Endodermal cell (in vitro differentiated cells): ENCODE data around the gene MRC2. TPM values are rescaled to one million over a fixed set of nuclear protein-coding genes. Genes with fewer than 3 reads are reported as not detected.

Experiments used
- DNase-seq: peaks from one replicate; pipeline ENCODE4 v3.0.0-alpha.2; 2017
- H3K27ac ChIP-seq: 2 replicates; pipeline ENCODE4 v1.5.1; 2013; ENCODE audit warnings: mild to moderate bottlenecking, low read depth, low read length, moderate library complexity
- H3K27me3 ChIP-seq: 2 replicates; pipeline ENCODE4 v1.6.1; 2013; ENCODE audit warnings: mild to moderate bottlenecking, low read length, moderate library complexity; ENCODE audit not compliant: insufficient read depth, control insufficient read depth, poor library complexity, severe bottlenecking
- H3K36me3 ChIP-seq: 2 replicates; pipeline ENCODE4 v1.7.0; 2013; ENCODE audit warnings: mild to moderate bottlenecking, low read length, moderate library complexity; ENCODE audit not compliant: control insufficient read depth, insufficient read depth
- H3K4me1 ChIP-seq: one replicate; pipeline ENCODE4 v1.7.0; 2013; ENCODE audit warnings: low read length; ENCODE audit not compliant: control insufficient read depth, insufficient read depth
- H3K4me3 ChIP-seq: 2 replicates; pipeline ENCODE4 v1.5.1; 2013; ENCODE audit warnings: mild to moderate bottlenecking, low read length, moderate library complexity
- H3K9ac ChIP-seq: 2 replicates; pipeline ENCODE4 v1.6.1; 2013; ENCODE audit warnings: mild to moderate bottlenecking, low read length, moderate library complexity; ENCODE audit not compliant: poor library complexity, severe bottlenecking; ENCODE audit errors: extremely low read depth
- H3K9me3 ChIP-seq: 2 replicates; pipeline ENCODE4 v1.6.1; 2013; ENCODE audit warnings: mild to moderate bottlenecking, low read length, moderate library complexity; ENCODE audit not compliant: control insufficient read depth
- H3K27ac Mint-ChIP-seq: 2 replicates; pipeline ENCODE4 v1.8.0; 2020; ENCODE audit warnings: mixed read lengths
- H3K27me3 Mint-ChIP-seq: 2 replicates; pipeline ENCODE4 v1.8.0; 2021; ENCODE audit warnings: mild to moderate bottlenecking, mixed read lengths; ENCODE audit not compliant: insufficient read depth
- H3K36me3 Mint-ChIP-seq: 2 replicates; pipeline ENCODE4 v1.8.0; 2020; ENCODE audit warnings: low read depth, mixed read lengths
- H3K4me1 Mint-ChIP-seq: 2 replicates; pipeline ENCODE4 v1.8.0; 2020; ENCODE audit warnings: mixed read lengths
- H3K4me3 Mint-ChIP-seq: 2 replicates; pipeline ENCODE4 v1.8.0; 2020; ENCODE audit warnings: mild to moderate bottlenecking, moderate library complexity, mixed read lengths
- H3K9me3 Mint-ChIP-seq: 2 replicates; pipeline ENCODE4 v1.8.0; 2020; ENCODE audit warnings: mild to moderate bottlenecking, mixed read lengths
- CTCF ChIP-seq: fragments of 200-600 bp; sonication (generic); conservative IDR thresholded peaks from 2 replicates; pipeline ENCODE4 v1.5.0; 2021; ENCODE audit warnings: antibody characterized with exemption, mild to moderate bottlenecking
- WGBS, 2 experiments: methylation state at CpG; one replicate each; pipeline versions ENCODE4 v1.1.5 to v1.1.7; 2013; ENCODE audit warnings: missing lambda C conversion rate in 2 of 2, mixed read lengths in 1 of 2; ENCODE audit not compliant: insufficient coverage in 1 of 2, insufficient read length in 1 of 2; 5-methylcytosine and 5-hydroxymethylcytosine counted together
- total RNA-seq, 2 donors: library from RNA; stranded (reverse); fragmentation: NEBNext Ultra II Directional in 1 of 2; extraction: Animal tissue kit (Norgen Biotek cat#: 25700) in 1 of 2; gene quantifications; 2 replicates in 1 of 2; 3 replicates in 1 of 2; pipeline ENCODE4 v1.2.1, GENCODE V29; 2021

MRC2 gene
- total RNA-seq, 2 donors from 2014 or later, result 103 to 165 TPM

GRCh38 chr17:62668091-62668804 lies 40.8 kb downstream of the MRC2 start:
- Histone ChIP-seq H3K9ac (no peak overlapping the region), H3K4me1 (no peaks in the 10 kb centered on the region), H3K27ac (no peak overlapping the region), H3K4me3 (no peak overlapping the region), H3K9me3 (no peaks in the 10 kb centered on the region), H3K27me3 (no peaks in the 10 kb centered on the region), H3K36me3 (peaks cover 38% of the 10 kb centered on the region)
- Mint-ChIP-seq H3K4me1 (no peaks in the 10 kb centered on the region), H3K27me3 (no peaks in the 10 kb centered on the region), H3K4me3 (no peak overlapping the region), H3K36me3 (peaks cover 48% of the 10 kb centered on the region), H3K9me3 (no peaks in the 10 kb centered on the region), H3K27ac (peak overlapping the region; percentile 77)
- 77 to 91% methylated on average over 5 to 8 of the region's 10 CpGs for WGBS, 2 experiments
- DNase-seq, result no peak
- no peak for TF ChIP-seq CTCF

- Histone ChIP-seq H3K4me1 (no peaks in the 10 kb centered on the region), H3K36me3 (peaks cover 47% of the 10 kb centered on the region), H3K27me3 (no peaks in the 10 kb centered on the region), H3K27ac (no peak overlapping the region), H3K9ac (no peak overlapping the region), H3K4me3 (no peak overlapping the region), H3K9me3 (no peaks in the 10 kb centered on the region)
- TF ChIP-seq CTCF, result no peak
- DNase-seq, result peak; percentile 90
- WGBS, 2 experiments, result 93 to 95% methylated on average over 19 to 24 of the region's 24 CpGs
- H3K9me3 Mint-ChIP-seq, result no peaks in the 10 kb centered on the region
- H3K4me1 Mint-ChIP-seq, result no peaks in the 10 kb centered on the region
- peaks cover 35% of the 10 kb centered on the region for H3K36me3 Mint-ChIP-seq
- no peak overlapping the region for H3K27ac Mint-ChIP-seq
- no peaks in the 10 kb centered on the region for H3K27me3 Mint-ChIP-seq
- H3K4me3 Mint-ChIP-seq, result no peak overlapping the region
Measured at GRCh38 chr17:62670202-62670821, 42.8 kb downstream of the MRC2 start.

GRCh38 chr17:62671553-62671952 lies 44.1 kb downstream of the MRC2 start:
- no peaks in the 10 kb centered on the region for H3K4me1 Mint-ChIP-seq

More at GRCh38 chr17:62671553-62671952, 44.1 kb downstream of the MRC2 start:
- H3K9ac ChIP-seq, result no peak overlapping the region
- Mint-ChIP-seq H3K27ac (peak overlapping the region; percentile 26), H3K9me3 (no peaks in the 10 kb centered on the region), H3K4me3 (no peak overlapping the region), H3K36me3 (peaks cover 43% of the 10 kb centered on the region), H3K27me3 (no peaks in the 10 kb centered on the region)
- H3K9me3 ChIP-seq, result no peaks in the 10 kb centered on the region
- H3K27ac ChIP-seq, result no peak overlapping the region
- no peak for TF ChIP-seq CTCF
- no peaks in the 10 kb centered on the region for H3K27me3 ChIP-seq
- WGBS, 2 experiments, result 91 to 94% methylated on average over 11 to 14 of the region's 14 CpGs
- H3K36me3 ChIP-seq, result peaks cover 58% of the 10 kb centered on the region
- H3K4me1 ChIP-seq, result no peaks in the 10 kb centered on the region
- DNase-seq, result peak; percentile 57
- H3K4me3 ChIP-seq, result no peak overlapping the region
